ENCODE results near the gene TPSG1. TPM values are rescaled to one million over a fixed set of nuclear protein-coding genes. Genes with fewer than 3 reads are reported as not detected.

The TPSG1 gene
- total RNA-seq, 1 experiment from 2014 or later, result not detected

DNA sequence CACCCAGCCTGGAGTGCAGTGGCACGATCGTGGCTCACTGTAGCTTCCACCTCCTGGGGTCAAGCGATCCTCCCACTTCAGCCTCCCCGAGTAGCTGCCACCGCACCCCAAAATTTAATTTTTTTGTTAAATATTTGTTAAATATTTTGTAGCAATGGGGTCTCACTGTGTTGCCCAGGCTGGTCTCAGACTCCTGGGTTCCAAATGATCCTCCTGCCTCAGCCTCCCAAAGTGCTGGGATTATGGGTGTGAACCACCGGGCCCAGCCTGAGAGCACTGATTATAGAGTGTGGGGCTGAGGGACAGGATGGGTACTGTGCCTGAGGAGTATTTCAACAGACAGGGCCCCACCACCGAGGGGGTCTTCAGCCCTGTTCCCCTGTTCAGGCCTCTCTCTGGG is 35.6 kb downstream of the TPSG1 start:
- Histone ChIP-seq H3K79me2 (ENCODE audit: insufficient read depth, low read length) (no peaks in the 10 kb centered on the region; the same call in 1 of the 2 replicates), H2AFZ (ENCODE audit: low read depth, low read length, poor library complexity, severe bottlenecking) (no peak overlapping the region), H3K27ac (ENCODE audit: low read depth, low read length) (no peak overlapping the region), H3K9ac (ENCODE audit: low read length) (no peak overlapping the region), H4K20me1 (ENCODE audit: insufficient read depth) (no peaks in the 10 kb centered on the region), H3K36me3 (ENCODE audit: control insufficient read depth in 1 of 2, insufficient read depth in 2 of 2, low read length in 2 of 2) (no peaks in the 10 kb centered on the region), H3K9me3 (ENCODE audit: control insufficient read depth in 1 of 2, insufficient read depth in 1 of 2, low read depth in 1 of 2, low read length in 2 of 2) (no peaks in the 10 kb centered on the region), H3K4me3 (replicated peaks in 1 of 2; ENCODE audit: low read depth in 1 of 2, low read length in 2 of 2) (no peak overlapping the region), H3K27me3 (ENCODE audit: insufficient read depth, low read length) (no peaks in the 10 kb centered on the region), H3K4me1 (ENCODE audit: control insufficient read depth in 1 of 2, insufficient read depth in 2 of 2, low read length in 2 of 2) (peaks cover 22 to 26% of the 10 kb centered on the region in 2 experiments), H3K9me2 (ENCODE audit: insufficient read depth) (no peaks in the 10 kb centered on the region), H3K4me2 (ENCODE audit: low read length) (no peak overlapping the region)
- no TSS peak for BruUV-seq (replicated peaks)
- ChIA-PET POLR2A (no interaction called here), RAD21 (ENCODE audit: low non-redundant PET in 1 of 2, low total read pairs in 2 of 2, uncharacterized antibody in 2 of 2, unreplicated experiment in 2 of 2) (no interaction called here), CTCF (no interaction called here)
- DNase-seq (ENCODE audit: low read depth, low spot score) (no peak), ATAC-seq (no peak)
- intact Hi-C loops (cut with micrococcal nuclease), result no loop called here
- TF ChIP-seq CEBPB (IDR thresholded peaks at IDR 0.05; ENCODE audit: low read depth) (no peak), SP1 (IDR thresholded peaks at IDR 0.05; ENCODE audit: low read depth) (no peak), EZH2phosphoT487 (IDR thresholded peaks at IDR 0.05; ENCODE audit: borderline replicate concordance) (no peak), JUND (IDR thresholded peaks at IDR 0.05) (no peak), RAD21 (IDR thresholded peaks at IDR 0.05; ENCODE audit: low read depth) (no peak), POLR2A (IDR thresholded peaks at IDR 0.05; ENCODE audit: borderline replicate concordance, extremely low read depth, insufficient read depth, insufficient read length) (no peak), YY1 (IDR thresholded peaks at IDR 0.05; ENCODE audit: extremely low read depth, insufficient replicate concordance, low read depth, low read length) (no peak), FOSL1 (IDR thresholded peaks at IDR 0.05; ENCODE audit: low read depth) (no peak), EZH2 (IDR thresholded peaks at IDR 0.05) (no peak), POLR2AphosphoS5 (IDR thresholded peaks at IDR 0.05; ENCODE audit: low read depth, low read length) (no peak), EGR1 (IDR thresholded peaks at IDR 0.05; ENCODE audit: low read depth) (no peak), CBX3 (IDR thresholded peaks at IDR 0.05; ENCODE audit: low read depth) (no peak), ELF1 (IDR thresholded peaks at IDR 0.05; ENCODE audit: borderline replicate concordance, low read depth) (no peak), ZNF274 (IDR thresholded peaks at IDR 0.05; ENCODE audit: low read depth, low read length) (no peak)
- TF ChIP-seq, protein P1, sequence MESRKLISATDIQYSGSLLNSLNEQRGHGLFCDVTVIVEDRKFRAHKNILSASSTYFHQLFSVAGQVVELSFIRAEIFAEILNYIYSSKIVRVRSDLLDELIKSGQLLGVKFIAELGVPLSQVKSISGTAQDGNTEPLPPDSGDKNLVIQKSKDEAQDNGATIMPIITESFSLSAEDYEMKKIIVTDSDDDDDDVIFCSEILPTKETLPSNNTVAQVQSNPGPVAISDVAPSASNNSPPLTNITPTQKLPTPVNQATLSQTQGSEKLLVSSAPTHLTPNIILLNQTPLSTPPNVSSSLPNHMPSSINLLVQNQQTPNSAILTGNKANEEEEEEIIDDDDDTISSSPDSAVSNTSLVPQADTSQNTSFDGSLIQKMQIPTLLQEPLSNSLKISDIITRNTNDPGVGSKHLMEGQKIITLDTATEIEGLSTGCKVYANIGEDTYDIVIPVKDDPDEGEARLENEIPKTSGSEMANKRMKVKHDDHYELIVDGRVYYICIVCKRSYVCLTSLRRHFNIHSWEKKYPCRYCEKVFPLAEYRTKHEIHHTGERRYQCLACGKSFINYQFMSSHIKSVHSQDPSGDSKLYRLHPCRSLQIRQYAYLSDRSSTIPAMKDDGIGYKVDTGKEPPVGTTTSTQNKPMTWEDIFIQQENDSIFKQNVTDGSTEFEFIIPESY (IDR thresholded peaks at IDR 0.05; ENCODE audit: extremely low read depth, insufficient replicate concordance, low read length), result no peak
- TF ChIP-seq, protein P2, sequence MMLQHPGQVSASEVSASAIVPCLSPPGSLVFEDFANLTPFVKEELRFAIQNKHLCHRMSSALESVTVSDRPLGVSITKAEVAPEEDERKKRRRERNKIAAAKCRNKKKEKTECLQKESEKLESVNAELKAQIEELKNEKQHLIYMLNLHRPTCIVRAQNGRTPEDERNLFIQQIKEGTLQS (IDR thresholded peaks at IDR 0.05), result no peak
- TF ChIP-seq, protein P3, sequence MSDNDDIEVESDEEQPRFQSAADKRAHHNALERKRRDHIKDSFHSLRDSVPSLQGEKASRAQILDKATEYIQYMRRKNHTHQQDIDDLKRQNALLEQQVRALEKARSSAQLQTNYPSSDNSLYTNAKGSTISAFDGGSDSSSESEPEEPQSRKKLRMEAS (IDR thresholded peaks at IDR 0.05), result no peak
- TF ChIP-seq, protein P4, sequence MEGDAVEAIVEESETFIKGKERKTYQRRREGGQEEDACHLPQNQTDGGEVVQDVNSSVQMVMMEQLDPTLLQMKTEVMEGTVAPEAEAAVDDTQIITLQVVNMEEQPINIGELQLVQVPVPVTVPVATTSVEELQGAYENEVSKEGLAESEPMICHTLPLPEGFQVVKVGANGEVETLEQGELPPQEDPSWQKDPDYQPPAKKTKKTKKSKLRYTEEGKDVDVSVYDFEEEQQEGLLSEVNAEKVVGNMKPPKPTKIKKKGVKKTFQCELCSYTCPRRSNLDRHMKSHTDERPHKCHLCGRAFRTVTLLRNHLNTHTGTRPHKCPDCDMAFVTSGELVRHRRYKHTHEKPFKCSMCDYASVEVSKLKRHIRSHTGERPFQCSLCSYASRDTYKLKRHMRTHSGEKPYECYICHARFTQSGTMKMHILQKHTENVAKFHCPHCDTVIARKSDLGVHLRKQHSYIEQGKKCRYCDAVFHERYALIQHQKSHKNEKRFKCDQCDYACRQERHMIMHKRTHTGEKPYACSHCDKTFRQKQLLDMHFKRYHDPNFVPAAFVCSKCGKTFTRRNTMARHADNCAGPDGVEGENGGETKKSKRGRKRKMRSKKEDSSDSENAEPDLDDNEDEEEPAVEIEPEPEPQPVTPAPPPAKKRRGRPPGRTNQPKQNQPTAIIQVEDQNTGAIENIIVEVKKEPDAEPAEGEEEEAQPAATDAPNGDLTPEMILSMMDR (IDR thresholded peaks at IDR 0.05 in 2 of 3, conservative IDR thresholded peaks at IDR 0.05 in 1 of 3; ENCODE audit: borderline replicate concordance in 1 of 3, insufficient read depth in 1 of 3, low read depth in 2 of 3, low read length in 2 of 3), result no peak
